Suppressor macrophage treated with lipopolysaccharide for 4 hours (primary cell): ENCODE measurements around the gene IPO5.
"Not testable (repeated sequence)": the region's sequence is repeated elsewhere in the genome, so short reads cannot be mapped to it uniquely, and the experiment has no call there.

Experiments
- DNase-seq: peaks from one replicate; pipeline ENCODE4 v3.0.0-alpha.2; 2020

The IPO5 gene

DNA sequence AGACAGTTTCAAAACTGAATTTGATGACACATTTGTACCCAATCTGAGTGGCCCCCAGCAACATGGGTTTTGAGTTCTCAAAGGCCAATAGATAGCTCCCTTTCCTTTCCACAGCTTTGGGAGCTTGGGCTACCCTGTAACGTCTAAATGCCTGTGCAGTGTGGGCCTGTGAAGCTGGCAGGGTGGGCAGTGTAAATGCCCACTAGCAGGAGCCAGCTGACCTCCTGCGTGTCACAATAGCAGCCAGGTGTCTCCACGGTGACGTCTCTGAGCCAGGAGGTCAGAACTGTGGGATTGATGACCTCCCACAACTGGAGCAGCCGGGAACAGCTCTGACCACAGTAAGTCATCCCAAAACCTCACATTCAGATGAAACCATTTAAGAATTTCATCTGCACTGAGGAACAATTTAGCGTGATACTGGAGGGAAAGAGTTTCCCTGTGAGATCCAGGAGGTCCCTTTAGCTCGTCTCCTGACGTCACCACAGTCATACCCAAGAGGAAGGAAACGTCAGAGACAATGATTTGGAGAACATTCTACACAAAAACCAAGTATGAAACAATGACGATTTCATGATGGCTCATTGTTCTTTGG is at the start of gene IPO5:
IPO5 (plus strand) TSS at position 300 of the 595 bp plus-strand sequence. CDS start 23,022 bp downstream, outside the sequence.
- DNase-seq, result no peak

- DNase-seq, result no peak
Observed at GRCh38 chr13:97904059-97904458, 49.4 kb upstream of the IPO5 start.

- no peak for DNase-seq
Observed at GRCh38 chr13:97905517-97905916, 48.0 kb upstream of the IPO5 start.

GRCh38 chr13:97911311-97912138 is 42.0 kb upstream of the IPO5 start:
- DNase-seq, result no peak

DNA sequence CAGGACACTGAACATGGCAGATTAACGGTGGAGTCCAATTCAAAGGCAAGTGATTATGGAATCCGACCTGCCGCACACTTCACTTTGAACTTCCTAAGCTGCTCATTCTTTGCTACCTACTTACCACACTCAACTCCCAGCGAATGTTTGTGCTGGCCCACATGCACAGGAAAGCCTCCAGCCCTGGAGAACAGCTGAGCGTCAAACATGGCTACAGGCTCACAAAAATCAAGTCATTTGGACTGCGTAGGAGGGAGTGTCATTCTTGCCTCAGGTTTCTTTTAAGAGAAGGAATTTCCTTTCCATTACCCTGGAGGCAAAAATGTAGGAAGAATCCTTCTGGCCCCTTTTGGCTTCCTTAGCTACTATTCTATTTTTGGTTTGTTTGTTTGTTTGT is 41.3 kb upstream of the IPO5 start:
- DNase-seq, result no peak

DNA sequence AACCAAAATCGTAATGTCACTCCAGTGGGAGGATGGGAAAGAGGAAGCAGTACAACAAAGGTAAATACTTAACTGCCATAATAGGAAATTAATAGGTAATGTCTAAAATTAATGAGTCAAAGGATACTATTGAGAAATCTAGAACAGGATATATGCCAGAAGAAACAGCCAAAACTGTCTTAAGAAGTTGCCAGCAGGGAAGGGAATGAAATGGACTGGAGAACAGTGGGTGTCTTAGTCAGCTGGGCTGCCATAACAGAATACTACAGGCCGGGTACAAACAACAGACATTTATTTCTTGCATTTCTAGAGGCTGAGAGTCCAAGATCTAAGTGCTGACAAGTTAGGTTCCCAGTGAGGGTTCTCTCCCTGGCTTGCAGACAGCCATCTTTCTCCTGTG is 40.3 kb upstream of the IPO5 start:
- no peak for DNase-seq

DNA sequence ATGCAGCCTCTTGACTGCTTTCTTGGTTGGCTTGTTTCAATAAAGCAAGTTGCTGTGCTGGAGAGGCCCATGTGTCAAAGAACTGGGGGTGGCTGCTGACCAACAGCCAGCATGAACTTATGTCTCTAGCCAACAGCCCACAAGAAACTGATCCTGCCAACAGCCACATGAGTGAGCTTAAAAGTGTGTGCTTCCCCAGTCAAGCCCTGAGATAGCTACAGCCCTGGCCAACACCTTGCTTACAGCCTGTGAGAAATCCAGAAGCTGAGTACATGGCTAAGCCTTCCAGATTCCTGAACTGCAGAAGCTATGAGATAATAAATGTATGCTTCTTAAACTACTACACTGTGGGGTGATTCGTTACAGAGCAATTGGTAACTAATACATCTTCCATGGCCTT is 38.9 kb upstream of the IPO5 start:
- DNase-seq, result no peak

DNA sequence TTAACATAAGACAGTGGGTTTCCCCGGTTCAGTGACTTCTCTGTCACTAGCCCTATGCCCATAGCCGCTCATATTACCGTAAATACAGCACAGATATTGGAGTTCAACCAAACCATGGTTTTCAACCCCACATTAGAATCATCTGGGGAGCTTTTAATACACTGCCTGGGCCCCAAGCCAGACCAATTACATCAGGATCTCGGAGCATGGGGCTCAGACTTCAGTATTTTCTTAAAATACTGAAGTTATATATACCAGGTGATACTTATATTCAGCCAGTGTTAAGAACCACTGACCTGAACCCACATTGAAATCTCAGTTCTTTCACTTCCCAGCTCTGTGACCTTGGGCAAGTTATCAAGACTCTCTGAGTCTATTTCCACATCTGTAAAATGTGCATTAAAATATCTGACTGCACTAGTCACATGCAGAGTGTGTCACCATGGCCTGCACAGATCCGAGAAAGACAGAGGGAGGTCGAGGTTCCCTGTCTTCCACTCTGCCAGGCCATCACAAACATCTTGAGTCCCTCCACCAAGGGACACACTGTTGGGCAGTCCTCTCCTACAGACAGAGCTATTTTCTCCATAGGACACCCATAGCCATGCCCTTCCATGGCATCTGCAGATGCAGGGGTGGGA is 32.2 kb upstream of the IPO5 start:
- DNase-seq, result no peak

DNA sequence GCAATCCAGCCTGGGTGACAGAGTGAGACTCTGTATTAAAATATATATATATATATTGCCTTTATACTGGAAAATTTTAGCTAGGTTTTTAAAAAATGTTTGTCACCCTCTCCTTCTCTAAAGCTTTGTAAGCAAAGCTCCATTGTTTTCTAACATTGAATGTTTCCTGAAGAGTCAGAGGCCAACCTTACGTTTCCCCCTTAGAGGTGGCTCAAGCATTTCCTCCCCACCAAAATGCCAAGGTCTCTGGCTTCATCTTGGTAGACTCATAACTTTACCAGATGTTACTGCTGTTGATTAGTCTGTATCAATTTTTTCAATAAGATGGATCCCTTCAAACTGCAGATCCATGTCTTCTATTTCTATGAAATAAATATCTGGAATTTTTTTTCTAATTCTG is 25.2 kb upstream of the IPO5 start:
- DNase-seq, result no peak

- no peak for DNase-seq
Observed at GRCh38 chr13:97932036-97932435, 21.4 kb upstream of the IPO5 start.

DNA sequence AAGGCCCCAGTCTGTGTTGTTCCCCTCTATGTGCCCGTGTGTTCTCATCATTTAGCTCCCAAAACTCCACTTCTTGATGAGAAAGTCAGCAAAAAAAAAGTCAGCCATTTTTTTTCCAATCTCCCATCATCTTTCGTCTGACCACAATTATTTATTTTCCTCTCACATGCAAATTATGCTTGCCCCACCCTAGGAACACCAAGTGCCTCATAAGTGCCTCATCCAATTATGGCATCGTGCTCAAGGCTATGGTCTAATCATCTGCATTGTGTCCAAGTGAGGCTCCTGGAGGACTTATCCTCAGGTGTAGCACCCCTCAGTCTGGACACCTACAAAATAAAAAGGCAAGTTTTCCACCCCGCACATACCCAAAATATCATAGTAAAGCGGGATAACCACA is 20.8 kb upstream of the IPO5 start:
- no peak for DNase-seq

DNA sequence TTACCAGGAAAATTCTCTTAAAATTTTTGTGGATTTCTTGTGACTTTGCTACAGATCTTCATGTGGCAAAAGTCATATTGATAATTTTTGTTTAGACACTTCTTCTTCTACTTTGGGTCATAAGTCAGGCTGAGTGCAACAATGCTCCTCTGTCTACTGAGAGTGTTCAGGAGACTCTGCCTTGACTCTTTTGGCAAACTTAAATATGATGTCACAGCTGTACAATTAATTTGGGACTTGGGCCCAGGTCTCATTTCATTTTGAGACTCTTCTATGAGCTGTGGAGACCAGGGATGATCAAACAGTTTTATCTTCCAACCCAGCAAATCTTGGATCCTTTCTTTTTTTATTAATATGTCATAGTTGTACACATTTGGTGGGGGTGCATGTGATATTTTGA is 19.7 kb upstream of the IPO5 start:
- DNase-seq, result no peak

DNA sequence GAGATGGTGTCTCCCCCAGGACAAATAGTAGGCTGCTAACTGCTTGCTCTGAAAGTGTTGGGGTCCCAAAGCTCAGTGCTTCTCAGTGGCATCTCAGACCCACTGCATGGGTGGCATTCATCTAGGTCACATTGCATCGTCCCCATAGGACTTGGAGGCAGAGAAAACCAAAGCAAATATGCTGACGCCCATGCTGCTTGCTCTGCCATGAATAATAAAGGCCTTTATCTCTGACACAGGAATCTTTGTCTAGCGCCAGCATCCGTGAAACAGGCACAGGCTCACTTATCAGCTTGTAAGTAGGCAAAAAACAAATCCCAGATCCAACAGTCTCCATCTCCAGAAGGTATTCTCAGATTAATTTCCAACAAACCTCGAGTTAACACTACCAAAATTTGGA is 18.9 kb upstream of the IPO5 start:
- no peak for DNase-seq

DNA sequence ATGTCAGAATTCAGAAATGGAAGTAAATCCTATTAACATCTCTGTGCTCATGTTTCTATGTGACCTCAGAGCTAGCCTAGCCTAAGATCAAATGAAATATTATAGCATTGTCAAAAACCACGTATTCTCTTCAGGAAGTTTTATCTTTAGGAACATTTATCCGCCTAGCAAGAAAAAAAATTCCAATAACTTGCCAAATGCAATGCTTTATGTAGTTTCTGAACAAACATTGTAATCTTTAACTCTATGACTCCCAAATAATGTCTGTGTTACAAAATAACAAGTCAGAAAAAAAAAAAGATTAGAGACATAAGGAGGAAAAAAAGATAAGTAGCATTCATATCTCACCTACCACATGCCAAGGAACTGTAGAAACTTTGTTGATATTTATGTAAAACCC is 18.4 kb upstream of the IPO5 start:
- DNase-seq, result no peak

DNA sequence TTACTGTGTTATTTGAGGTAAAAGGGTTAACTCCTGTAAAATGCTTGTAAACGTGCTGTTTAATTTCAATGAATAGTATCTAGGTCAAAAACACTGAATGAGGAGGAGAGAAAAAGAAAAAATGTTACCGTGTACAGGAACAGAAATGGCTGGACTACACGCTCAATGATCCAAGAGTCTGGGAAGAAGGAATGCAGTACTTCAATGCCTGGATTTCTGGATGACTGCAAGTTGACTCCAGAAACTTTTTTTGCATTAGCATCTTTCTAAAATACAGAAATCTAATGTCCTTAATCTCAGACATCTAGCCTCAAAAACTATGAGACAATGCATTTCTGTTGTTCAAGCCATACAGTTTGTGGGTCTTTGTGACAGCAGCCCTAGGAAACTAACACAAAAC is 17.4 kb upstream of the IPO5 start:
- DNase-seq, result no peak

DNA sequence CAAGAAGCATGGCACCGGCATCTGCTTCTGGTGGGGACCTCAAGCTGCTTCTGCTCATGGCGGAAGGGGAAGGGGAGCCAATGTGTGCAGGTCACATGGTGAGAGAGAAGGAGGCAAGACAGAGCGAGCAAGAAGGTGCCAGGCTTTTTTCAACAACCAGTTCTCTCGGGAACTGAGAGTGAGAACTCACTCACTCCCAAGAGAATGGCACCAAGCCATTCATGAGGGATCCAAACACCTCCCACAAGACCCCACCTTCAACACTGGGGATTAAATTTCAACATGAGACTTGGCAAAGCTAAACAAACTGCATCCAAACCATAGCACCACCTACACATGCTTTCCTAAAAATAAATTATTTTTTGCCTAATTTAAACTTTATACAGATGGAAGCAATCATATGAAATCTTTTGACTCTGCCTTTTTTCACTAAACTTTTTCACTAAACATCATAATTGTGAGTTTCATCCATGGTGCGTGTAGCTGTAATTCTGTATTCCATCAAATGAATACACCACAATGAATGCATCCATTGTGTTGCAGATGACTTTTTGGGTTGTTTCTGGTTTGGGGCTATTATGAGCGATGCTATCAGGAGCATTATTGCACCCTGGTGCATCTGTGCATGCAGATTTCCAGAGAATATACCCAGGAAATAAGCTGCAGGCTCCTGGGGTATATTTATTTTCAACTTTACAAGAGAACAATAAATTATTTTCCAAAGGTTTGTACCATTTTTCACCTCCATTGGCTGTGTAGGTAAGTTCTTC is 14.6 kb upstream of the IPO5 start:
- no peak for DNase-seq

GRCh38 chr13:97944396-97945029 is 9.0 kb upstream of the IPO5 start:
- DNase-seq, result no peak

DNA sequence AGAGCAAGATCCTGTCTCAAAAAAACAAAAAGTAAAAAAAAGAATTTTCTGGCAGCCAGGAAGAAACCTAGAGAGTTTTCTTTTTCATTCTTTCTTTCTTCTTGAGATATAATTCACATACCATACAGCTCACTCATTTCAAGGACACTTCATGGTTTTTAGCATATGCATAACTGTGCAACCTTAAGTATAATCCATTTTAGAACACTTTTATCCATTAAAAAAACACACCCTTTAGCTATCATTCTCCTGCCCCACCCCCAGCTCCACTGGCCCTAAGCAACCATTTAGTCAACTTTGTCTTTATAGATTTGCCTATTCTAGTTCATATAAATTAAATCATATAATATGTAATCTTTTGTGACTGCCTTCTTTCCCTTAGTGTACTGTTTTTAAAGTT is 8.1 kb upstream of the IPO5 start:
- DNase-seq, result no peak

DNA sequence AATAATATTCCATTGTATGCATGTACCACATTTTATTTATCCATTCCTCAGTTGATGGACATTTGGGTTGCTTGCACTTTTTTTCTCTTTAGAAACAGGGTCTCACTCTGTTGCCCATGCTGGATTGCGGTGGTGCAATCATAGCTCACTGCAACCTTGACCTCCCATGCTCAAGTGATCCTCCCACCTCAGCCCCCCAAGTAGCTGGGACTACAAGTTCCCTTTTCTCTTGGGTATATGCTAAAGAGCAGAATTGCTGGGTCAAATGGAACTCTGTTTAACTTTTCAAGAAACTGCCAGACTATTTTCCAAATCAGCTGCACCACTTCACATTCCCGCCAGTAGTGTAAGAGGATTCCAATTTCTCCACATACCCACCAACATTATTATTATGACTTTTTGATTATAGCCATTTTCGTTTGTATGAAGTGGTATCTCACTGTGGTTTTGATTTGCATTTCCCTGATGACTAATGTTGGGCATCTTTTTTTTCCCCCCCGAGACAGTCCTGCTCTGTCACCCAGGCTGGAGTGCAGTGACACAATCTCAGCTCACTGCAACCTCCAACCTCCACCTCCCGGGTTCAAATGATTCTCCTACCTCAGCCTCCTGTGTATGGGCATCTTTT is 7.6 kb upstream of the IPO5 start:
- no peak for DNase-seq

GRCh38 chr13:97946951-97947588 is 6.4 kb upstream of the IPO5 start:
- DNase-seq, result no peak

DNA sequence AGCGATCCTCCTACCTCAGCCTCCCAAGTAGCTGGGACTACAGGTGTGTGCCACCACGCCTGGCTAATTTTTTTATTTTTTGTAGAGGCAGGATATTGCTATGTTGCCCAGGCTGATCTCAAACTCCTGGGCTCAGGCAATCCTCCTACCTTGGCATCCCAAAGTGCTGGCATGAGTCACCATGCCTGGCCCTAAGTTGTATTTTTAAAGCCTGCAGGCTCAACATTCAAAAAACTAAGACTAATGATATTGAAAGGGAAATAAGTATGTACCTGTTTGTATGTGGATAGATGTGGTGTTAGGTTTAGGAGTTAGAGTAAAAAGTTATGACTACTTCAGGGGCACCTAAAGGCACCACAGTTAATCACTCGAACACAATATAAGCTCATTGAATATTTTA is 5.4 kb upstream of the IPO5 start:
- no peak for DNase-seq

GRCh38 chr13:97949316-97949715 is 4.2 kb upstream of the IPO5 start:
- DNase-seq, result not testable (repeated sequence)
